ENCODE results near the gene IFNK.

IFNK gene

GRCh38 chr9:27528076-27528885, 4.2 kb downstream of the IFNK start:
- no peaks in the 10 kb centered on the region for H3K4me1 ChIP-seq (ENCODE audit: low read depth, poor library complexity, severe bottlenecking)
- no peak overlapping the region for H3K27ac ChIP-seq
- H3K36me3 ChIP-seq (ENCODE audit: insufficient read depth): no peaks in the 10 kb centered on the region
- no peaks in the 10 kb centered on the region for H3K79me2 ChIP-seq (ENCODE audit: insufficient read depth, low read depth)
- peaks cover 2% of the 10 kb centered on the region; the same call in 1 of the 2 replicates for H3K27me3 ChIP-seq (ENCODE audit: insufficient read depth, low read depth)
- no peaks in the 10 kb centered on the region for H4K20me1 ChIP-seq (ENCODE audit: insufficient read depth)
- H2AFZ ChIP-seq (ENCODE audit: low read depth): peak overlapping the region; percentile 85
- H3K4me3 ChIP-seq (IDR thresholded peaks at IDR 0.05; ENCODE audit: insufficient read depth, low read depth, low read length): no peak overlapping the region
- peak overlapping the region; percentile 82 for H3K4me2 ChIP-seq
- no peak overlapping the region for H3K9ac ChIP-seq
- TF ChIP-seq CTCF (conservative IDR thresholded peaks at IDR 0.05; ENCODE audit: low read depth, low read length): no peak

- Histone ChIP-seq H3K4me1 (ENCODE audit: low read depth, poor library complexity, severe bottlenecking) (no peaks in the 10 kb centered on the region), H3K4me2 (peak overlapping the region; percentile 82), H3K27me3 (ENCODE audit: insufficient read depth, low read depth) (peaks cover 2% of the 10 kb centered on the region; the same call in 1 of the 2 replicates), H3K79me2 (ENCODE audit: insufficient read depth, low read depth) (no peaks in the 10 kb centered on the region), H2AFZ (ENCODE audit: low read depth) (peak overlapping the region; percentile 85), H3K9ac (no peak overlapping the region; the same call in 1 of the 2 replicates), H3K36me3 (ENCODE audit: insufficient read depth) (no peaks in the 10 kb centered on the region), H3K4me3 (IDR thresholded peaks at IDR 0.05; ENCODE audit: insufficient read depth, low read depth, low read length) (no peak overlapping the region), H4K20me1 (ENCODE audit: insufficient read depth) (no peaks in the 10 kb centered on the region), H3K27ac (no peak overlapping the region)
- no peak for TF ChIP-seq CTCF (conservative IDR thresholded peaks at IDR 0.05; ENCODE audit: low read depth, low read length)
Measured at GRCh38 chr9:27528886-27529315, 4.8 kb downstream of the IFNK start.

GRCh38 chr9:27529316-27530278, 5.5 kb downstream of the IFNK start, which contains the start of gene MOB3B:
Gene MOB3B (minus strand): TSS chr9:27529814. CDS start chr9:27455550, 74,264 bp downstream.
- Histone ChIP-seq H3K27me3 (ENCODE audit: insufficient read depth, low read depth) (peaks cover 2% of the 10 kb centered on the region; the same call in 1 of the 2 replicates), H4K20me1 (ENCODE audit: insufficient read depth) (no peaks in the 10 kb centered on the region), H3K4me2 (peak within 1 kb of the TSS; percentile 82), H3K9ac (no peak within 1 kb of the TSS; the same call in 1 of the 2 replicates), H3K27ac (no peak within 1 kb of the TSS), H3K79me2 (ENCODE audit: insufficient read depth, low read depth) (no peaks in the 10 kb centered on the region), H3K36me3 (ENCODE audit: insufficient read depth) (no peaks in the 10 kb centered on the region), H2AFZ (ENCODE audit: low read depth) (peak within 1 kb of the TSS; percentile 85), H3K4me1 (ENCODE audit: low read depth, poor library complexity, severe bottlenecking) (no peaks in the 10 kb centered on the region), H3K4me3 (IDR thresholded peaks at IDR 0.05; ENCODE audit: insufficient read depth, low read depth, low read length) (no peak within 1 kb of the TSS)
- TF ChIP-seq CTCF (conservative IDR thresholded peaks at IDR 0.05; ENCODE audit: low read depth, low read length): peak; percentile 80

GRCh38 chr9:27530915-27531755, 7.0 kb downstream of the IFNK start:
- Histone ChIP-seq H3K36me3 (ENCODE audit: insufficient read depth) (no peaks in the 10 kb centered on the region), H3K79me2 (ENCODE audit: insufficient read depth, low read depth) (no peaks in the 10 kb centered on the region), H3K4me1 (ENCODE audit: low read depth, poor library complexity, severe bottlenecking) (no peaks in the 10 kb centered on the region), H2AFZ (ENCODE audit: low read depth) (no peak overlapping the region), H3K9ac (no peak overlapping the region), H3K27me3 (ENCODE audit: insufficient read depth, low read depth) (peaks cover 2% of the 10 kb centered on the region; the same call in 1 of the 2 replicates), H3K4me3 (IDR thresholded peaks at IDR 0.05; ENCODE audit: insufficient read depth, low read depth, low read length) (no peak overlapping the region), H3K4me2 (no peak overlapping the region), H4K20me1 (ENCODE audit: insufficient read depth) (no peaks in the 10 kb centered on the region), H3K27ac (no peak overlapping the region)
- TF ChIP-seq CTCF (conservative IDR thresholded peaks at IDR 0.05; ENCODE audit: low read depth, low read length): no peak
